Measurements from ENCODE around the gene ALAD. TPM values are rescaled to one million over a fixed set of nuclear protein-coding genes. Genes with fewer than 3 reads are reported as not detected.

The ALAD gene
- total RNA-seq, 4 donors from 2014 or later = 1.5 to 26.6 (median 16.1) TPM

DNA sequence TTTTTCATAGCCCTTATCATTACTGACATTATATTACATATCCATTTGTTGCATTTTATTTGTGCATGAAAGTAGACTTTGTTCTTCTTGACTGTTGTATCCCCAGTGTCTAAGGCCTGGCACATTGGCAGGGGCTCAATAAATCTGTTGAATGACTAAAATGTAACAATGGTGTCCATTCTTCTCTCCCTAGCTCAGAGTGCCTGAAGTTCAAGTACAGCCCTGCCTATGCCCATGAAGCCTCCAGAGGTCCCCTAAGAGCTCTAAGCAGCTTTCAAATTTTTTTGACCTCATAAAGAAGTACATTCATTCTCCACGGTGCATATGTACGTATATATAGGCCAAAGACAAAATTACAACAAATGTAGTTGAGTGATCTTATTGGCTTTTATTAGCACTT, 55.9 kb downstream of the ALAD start:
- no peak for DNase-seq

DNA sequence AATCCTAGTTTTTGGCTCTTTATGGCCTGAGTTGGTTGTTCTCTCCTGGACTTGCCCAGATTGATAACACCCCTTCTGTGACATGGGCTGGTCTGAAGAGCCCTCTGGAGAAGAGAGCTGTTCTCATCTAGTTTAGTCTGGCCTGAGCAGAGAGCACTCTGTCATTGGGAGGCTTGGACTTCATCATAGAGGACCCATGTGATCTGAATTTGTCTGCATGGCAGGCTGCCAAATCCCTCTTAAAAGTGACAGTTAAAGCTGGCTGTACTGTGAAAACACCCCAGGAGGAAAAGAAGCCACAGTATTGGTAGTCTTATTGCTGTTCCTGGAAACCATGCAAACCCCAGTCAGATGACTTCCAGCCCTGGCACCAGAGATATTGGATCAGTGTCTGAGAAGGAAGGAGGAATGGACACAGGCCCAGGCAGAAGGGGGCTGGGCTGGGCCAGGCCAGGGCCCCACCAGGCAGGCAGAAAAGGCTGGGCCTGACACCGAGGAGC, 57.3 kb downstream of the ALAD start:
- Histone ChIP-seq H3K9me3 (no peaks in the 10 kb centered on the region), H3K27me3 (no peaks in the 10 kb centered on the region), H3K4me1 (peaks cover 0 to 9% of the 10 kb centered on the region in 2 donors), H3K4me3 (no peak overlapping the region), H3K27ac (peak overlapping the region in 1 of 2 donors; percentile 29), H3K36me3 (no peaks in the 10 kb centered on the region)
- TF ChIP-seq CTCF (IDR thresholded peaks at IDR 0.05) (no peak), POLR2A (IDR thresholded peaks at IDR 0.05) (no peak)
- intact Hi-C loops (cut with DNase I; ENCODE audit: low total_unique reads) = no loop called here
- peak; percentile 44 to 76 for DNase-seq

More for the DNA sequence above, 55.9 kb downstream of the ALAD start:
- TF ChIP-seq CTCF (IDR thresholded peaks at IDR 0.05) = no peak
- peaks cover 3 to 5% of the 10 kb centered on the region in 2 donors for H3K27me3 ChIP-seq
- H3K36me3 ChIP-seq = no peaks in the 10 kb centered on the region
- H3K27ac ChIP-seq = no peak overlapping the region
- H3K4me3 ChIP-seq = no peak overlapping the region
- H3K4me1 ChIP-seq = peaks cover 0 to 10% of the 10 kb centered on the region in 2 donors
- intact Hi-C loops (cut with DNase I; ENCODE audit: low total_unique reads) = no loop called here
- H3K9me3 ChIP-seq = no peaks in the 10 kb centered on the region

- no peak overlapping the region for H3K27ac ChIP-seq
- DNase-seq = no peak
- no peak overlapping the region for H3K4me3 ChIP-seq
- TF ChIP-seq CTCF (IDR thresholded peaks at IDR 0.05) = no peak
- no peak for TF ChIP-seq POLR2A (IDR thresholded peaks at IDR 0.05)
- intact Hi-C loops (cut with DNase I; ENCODE audit: low total_unique reads) = no loop called here
- no peaks in the 10 kb centered on the region for H3K27me3 ChIP-seq
- peaks cover 0 to 9% of the 10 kb centered on the region in 2 donors for H3K4me1 ChIP-seq
- no peaks in the 10 kb centered on the region for H3K36me3 ChIP-seq
- no peaks in the 10 kb centered on the region for H3K9me3 ChIP-seq
Observed at GRCh38 chr9:113341712-113342410, 59.2 kb downstream of the ALAD start.

- peak; percentile 81 to 89 for DNase-seq
Observed at GRCh38 chr9:113340011-113340699, 60.9 kb downstream of the ALAD start, which contains the start of gene WDR31. TSS of gene WDR31 (minus strand) at chr9:113340275. CDS start at chr9:113332022, 8,253 bp downstream.

More at GRCh38 chr9:113340011-113340699, 60.9 kb downstream of the ALAD start, which contains the start of gene WDR31:
- no peaks in the 10 kb centered on the region for H3K9me3 ChIP-seq
- H3K4me1 ChIP-seq = peaks cover 0 to 9% of the 10 kb centered on the region in 2 donors
- H3K4me3 ChIP-seq = peak within 1 kb of the TSS; percentile 57 to 63
- no peaks in the 10 kb centered on the region for H3K36me3 ChIP-seq
- no peaks in the 10 kb centered on the region for H3K27me3 ChIP-seq
- intact Hi-C loops (cut with DNase I; ENCODE audit: low total_unique reads) = no loop called here
- peak within 1 kb of the TSS; percentile 81 to 85 for H3K27ac ChIP-seq
- TF ChIP-seq CTCF (IDR thresholded peaks at IDR 0.05) (peak in 1 of 4 experiments; percentile 26), POLR2A (IDR thresholded peaks at IDR 0.05) (peak in 1 of 2 donors; percentile 44)
